Naive B cell (primary cell): Measurements from ENCODE around the gene SRD5A3. TPM values are rescaled to one million over a fixed set of nuclear protein-coding genes. Genes with fewer than 3 reads are reported as not detected.
"Not testable (repeated sequence)": the region's sequence is repeated elsewhere in the genome, so short reads cannot be mapped to it uniquely, and the experiment has no call there.

Experiments
- ATAC-seq, 2 donors: fragments of 150-1000 bp; cut with Tn5 transposase; 2 replicates each; pipeline ENCODE4 v1.10.0; 2021; ENCODE audit warnings: low read depth in 2 of 2, mild to moderate bottlenecking in 2 of 2, moderate library complexity in 2 of 2
- DNase-seq: peaks from one replicate; pipeline ENCODE4 v3.0.0; 2022
- H3K27ac Mint-ChIP-seq, 6 donors: one replicate each; pipeline ENCODE4 v1.8.0; 2020 to 2022; ENCODE audit warnings: mild to moderate bottlenecking in 6 of 6, mixed read lengths in 6 of 6, moderate library complexity in 5 of 6, inconsistent platforms in 2 of 6
- H3K27me3 Mint-ChIP-seq, 3 donors: one replicate each; pipeline ENCODE4 v1.8.0; 2021 to 2022; ENCODE audit warnings: mixed read lengths in 3 of 3, mild to moderate bottlenecking in 1 of 3
- H3K36me3 Mint-ChIP-seq, 2 donors: one replicate each; pipeline ENCODE4 v1.8.0; 2020 to 2022; ENCODE audit warnings: mixed read lengths in 2 of 2, inconsistent platforms in 1 of 2, mild to moderate bottlenecking in 1 of 2
- H3K4me1 Mint-ChIP-seq, 3 donors: one replicate each; pipeline ENCODE4 v1.8.0; 2020 to 2022; ENCODE audit warnings: mixed read lengths in 3 of 3, inconsistent platforms in 1 of 3, mild to moderate bottlenecking in 1 of 3, moderate library complexity in 1 of 3
- H3K4me3 Mint-ChIP-seq, 8 donors: one replicate each; pipeline ENCODE4 v1.8.0; 2020 to 2022; ENCODE audit warnings: mild to moderate bottlenecking in 8 of 8, mixed read lengths in 8 of 8, moderate library complexity in 8 of 8, inconsistent platforms in 2 of 8
- H3K9me3 Mint-ChIP-seq, 7 donors: one replicate each; pipeline ENCODE4 v1.8.0; 2020 to 2022; ENCODE audit warnings: mixed read lengths in 7 of 7, mild to moderate bottlenecking in 5 of 7, inconsistent platforms in 2 of 7, moderate library complexity in 1 of 7
- polyA plus RNA-seq, 6 donors: library from polyadenylated mRNA; unstranded; fragments of 300-500 nt; fragmentation: Illumina TruSeq; gene quantifications; one replicate each; pipeline ENCODE4 v1.2.3, GENCODE V29; 2021; ENCODE audit warnings: low read depth in 6 of 6

SRD5A3 gene
- polyA plus RNA-seq, 6 donors from 2014 or later: 3.9 to 9.6 (median 5.5) TPM

DNA sequence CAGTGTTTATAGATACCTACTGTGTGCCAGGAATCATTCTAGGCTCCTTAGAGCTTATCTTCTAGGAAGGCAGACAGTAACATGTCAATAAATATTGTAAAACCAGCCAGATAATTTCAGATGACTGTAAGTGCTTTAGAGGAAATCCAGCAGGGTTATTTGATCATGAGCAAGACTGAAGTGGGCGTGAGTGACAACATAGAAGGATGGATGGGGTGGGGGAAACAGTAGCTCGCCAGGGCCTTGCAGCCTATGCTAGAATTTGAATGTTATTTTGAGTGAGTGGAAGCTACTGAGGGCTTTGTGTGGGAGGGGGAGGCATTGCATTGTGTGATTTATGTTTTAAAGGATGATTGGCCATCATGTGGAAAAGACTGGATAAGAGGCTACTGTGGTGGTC is 6.7 kb downstream of the SRD5A3 start:
- Mint-ChIP-seq H3K36me3 (peaks cover 0 to 10% of the 10 kb centered on the region in 2 donors), H3K4me3 (no peak overlapping the region), H3K4me1 (no peaks in the 10 kb centered on the region), H3K9me3 (peaks cover 0 to 5% (median 0%) of the 10 kb centered on the region in 7 donors), H3K27ac (no peak overlapping the region), H3K27me3 (no peaks in the 10 kb centered on the region)
- ATAC-seq (no peak), DNase-seq (no peak)

DNA sequence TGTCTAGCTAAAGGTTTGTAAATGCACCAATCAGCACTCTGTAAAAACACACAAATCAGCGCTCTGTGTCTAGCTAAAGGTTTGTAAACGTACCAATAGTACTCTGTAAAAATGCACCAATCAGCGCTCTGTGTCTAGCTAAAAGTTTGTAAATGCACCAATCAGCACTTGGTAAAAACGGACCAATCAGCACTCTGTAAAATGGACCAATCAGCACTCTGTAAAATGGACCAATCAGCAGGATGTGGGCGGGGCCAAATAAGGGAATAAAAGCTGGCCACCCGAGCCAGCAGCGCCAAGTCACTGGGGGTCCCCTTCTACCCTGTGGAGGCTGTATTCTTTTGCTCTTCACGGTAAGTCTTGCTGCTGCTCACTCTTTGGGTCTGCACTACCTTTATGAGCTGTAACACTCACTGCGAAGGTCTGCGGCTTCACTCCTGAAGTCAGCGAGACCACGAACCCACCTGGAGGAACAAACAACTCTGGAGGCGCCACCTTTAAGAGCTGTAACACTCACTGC is 7.2 kb downstream of the SRD5A3 start:
- ATAC-seq, H3K27me3 Mint-ChIP-seq, H3K36me3 Mint-ChIP-seq, DNase-seq, H3K4me1 Mint-ChIP-seq, H3K27ac Mint-ChIP-seq, H3K4me3 Mint-ChIP-seq, H3K9me3 Mint-ChIP-seq: not testable (repeated sequence)

DNA sequence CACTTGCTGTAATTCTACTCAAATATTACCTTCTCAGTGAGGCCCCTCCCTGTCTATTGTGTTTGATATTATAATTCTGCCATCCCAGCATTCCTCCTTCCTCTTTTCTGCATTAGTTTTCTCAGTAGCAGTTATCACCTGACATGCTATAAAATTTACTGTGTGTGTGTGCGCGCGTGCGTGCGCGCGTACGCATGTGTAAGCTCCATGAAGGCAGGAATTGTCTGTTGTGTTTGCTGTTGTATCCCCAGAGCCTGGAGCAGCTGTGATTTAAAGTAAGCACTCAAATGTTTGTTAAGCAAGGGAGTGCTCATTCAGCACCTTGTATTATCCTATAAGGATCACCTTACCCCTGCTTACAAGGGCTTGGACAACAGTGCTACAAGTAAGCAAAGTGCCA is 8.6 kb downstream of the SRD5A3 start:
- peak overlapping the region in 1 of 6 donors; percentile 64 for H3K27ac Mint-ChIP-seq
- ATAC-seq: no peak
- peaks cover 0 to 10% of the 10 kb centered on the region in 2 donors for H3K36me3 Mint-ChIP-seq
- no peak overlapping the region for H3K4me3 Mint-ChIP-seq
- H3K27me3 Mint-ChIP-seq: no peaks in the 10 kb centered on the region
- DNase-seq: no peak
- H3K9me3 Mint-ChIP-seq: peaks cover 0 to 5% (median 0%) of the 10 kb centered on the region in 7 donors
- peaks cover 0 to 13% (median 10%) of the 10 kb centered on the region in 3 donors for H3K4me1 Mint-ChIP-seq

DNA sequence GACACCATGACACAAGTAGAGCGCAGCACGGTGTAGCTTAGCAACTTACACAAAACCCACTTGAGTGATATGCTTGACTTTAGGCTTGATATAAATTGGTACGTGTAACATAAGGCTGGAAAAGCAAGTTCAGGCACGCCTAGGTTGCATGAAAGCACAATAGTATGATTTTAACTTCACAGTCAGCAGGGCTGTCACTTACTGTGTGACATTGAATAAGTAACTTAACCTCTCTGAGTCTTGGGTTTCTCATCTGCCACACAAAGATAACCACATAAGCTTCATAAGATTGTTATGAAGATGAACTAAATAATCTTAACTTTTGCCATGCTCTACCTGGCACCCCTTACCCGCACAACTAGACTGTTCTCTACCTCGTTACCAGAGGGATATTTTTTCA is 9.5 kb downstream of the SRD5A3 start:
- peaks cover 0 to 10% of the 10 kb centered on the region in 2 donors for H3K36me3 Mint-ChIP-seq
- H3K4me1 Mint-ChIP-seq: peaks cover 0 to 13% (median 10%) of the 10 kb centered on the region in 3 donors
- peaks cover 0 to 5% (median 0%) of the 10 kb centered on the region in 7 donors for H3K9me3 Mint-ChIP-seq
- H3K27me3 Mint-ChIP-seq: no peaks in the 10 kb centered on the region
- ATAC-seq (no peak), DNase-seq (no peak)
- H3K27ac Mint-ChIP-seq: no peak overlapping the region
- H3K4me3 Mint-ChIP-seq: no peak overlapping the region

DNA sequence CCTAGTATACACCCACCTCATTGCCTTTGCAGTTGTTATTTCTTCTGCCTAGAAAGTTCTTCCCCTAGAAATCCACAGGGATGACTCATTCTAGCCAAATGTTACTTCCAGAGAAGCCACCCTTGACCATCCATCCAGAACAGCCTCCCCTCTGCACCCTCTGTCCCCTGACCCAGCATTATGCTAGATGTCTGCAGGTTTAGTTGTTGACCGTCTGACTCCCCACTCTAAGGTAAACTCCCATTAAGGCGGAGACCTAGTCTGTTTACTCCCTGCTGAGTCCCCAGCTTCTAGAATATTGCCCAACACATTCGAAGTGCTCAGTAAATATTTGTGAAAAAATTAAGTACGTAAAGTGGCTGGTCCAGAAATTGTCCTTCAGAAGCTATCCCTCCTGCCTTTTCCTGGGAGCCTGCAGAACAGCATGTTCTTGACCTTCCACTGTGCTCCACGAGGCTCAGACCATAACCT is 11.0 kb downstream of the SRD5A3 start:
- no peak overlapping the region for H3K4me3 Mint-ChIP-seq
- peaks cover 0 to 13% (median 10%) of the 10 kb centered on the region in 3 donors for H3K4me1 Mint-ChIP-seq
- H3K27me3 Mint-ChIP-seq: no peaks in the 10 kb centered on the region
- H3K27ac Mint-ChIP-seq: no peak overlapping the region
- ATAC-seq (no peak), DNase-seq (no peak)
- H3K9me3 Mint-ChIP-seq: peaks cover 0 to 5% (median 0%) of the 10 kb centered on the region in 7 donors
- H3K36me3 Mint-ChIP-seq: peaks cover 0 to 10% of the 10 kb centered on the region in 2 donors

DNA sequence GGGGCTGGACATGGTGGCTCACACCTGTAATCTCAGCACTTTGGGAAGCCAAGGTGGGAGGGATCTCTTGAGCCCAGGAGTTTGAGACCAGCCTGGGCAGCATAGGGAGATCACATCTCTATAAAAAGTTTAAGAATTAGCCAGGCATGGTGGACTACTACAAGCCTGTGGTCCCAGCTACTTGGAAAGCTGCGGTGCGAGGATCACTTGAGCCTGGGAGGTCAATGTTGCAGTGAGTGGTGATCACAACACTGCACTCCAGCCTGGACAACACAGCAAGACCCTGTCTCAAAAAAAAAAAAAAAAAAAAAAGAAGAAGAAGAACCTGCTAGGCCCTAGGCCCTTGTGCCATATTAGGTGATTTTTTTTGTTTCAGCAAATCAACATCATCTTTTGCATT is 12.2 kb downstream of the SRD5A3 start:
- Mint-ChIP-seq H3K4me3 (no peak overlapping the region), H3K36me3 (no peaks in the 10 kb centered on the region), H3K27me3 (no peaks in the 10 kb centered on the region), H3K9me3 (peaks cover 0 to 2% (median 0%) of the 10 kb centered on the region in 7 donors), H3K27ac (no peak overlapping the region), H3K4me1 (peaks cover 0 to 13% (median 10%) of the 10 kb centered on the region in 3 donors)
- DNase-seq: no peak
- no peak for ATAC-seq

DNA sequence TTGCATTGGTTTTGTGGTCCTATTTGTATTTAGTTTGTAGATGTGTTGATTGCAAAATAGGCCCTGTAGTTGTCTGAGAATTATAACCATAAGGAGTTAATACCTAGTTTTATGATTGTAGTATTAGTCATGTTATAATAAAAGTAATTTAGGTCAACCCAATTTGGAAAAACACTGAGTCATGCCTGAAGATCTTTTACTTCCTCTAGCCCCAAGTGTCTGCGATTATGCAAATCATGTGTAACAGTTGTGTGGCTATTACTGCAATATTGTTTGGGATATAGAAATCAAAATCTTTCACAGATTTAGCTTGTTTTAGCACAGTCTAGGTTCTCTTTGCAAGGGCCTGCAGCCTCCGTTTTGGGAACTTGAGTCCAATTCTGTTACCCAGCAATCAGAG is 12.6 kb downstream of the SRD5A3 start:
- H3K27me3 Mint-ChIP-seq: no peaks in the 10 kb centered on the region
- peaks cover 0 to 13% (median 10%) of the 10 kb centered on the region in 3 donors for H3K4me1 Mint-ChIP-seq
- ATAC-seq: peak; percentile 23 to 40
- H3K4me3 Mint-ChIP-seq: no peak overlapping the region
- H3K27ac Mint-ChIP-seq: no peak overlapping the region
- no peaks in the 10 kb centered on the region for H3K36me3 Mint-ChIP-seq
- DNase-seq: no peak
- no peaks in the 10 kb centered on the region for H3K9me3 Mint-ChIP-seq

DNA sequence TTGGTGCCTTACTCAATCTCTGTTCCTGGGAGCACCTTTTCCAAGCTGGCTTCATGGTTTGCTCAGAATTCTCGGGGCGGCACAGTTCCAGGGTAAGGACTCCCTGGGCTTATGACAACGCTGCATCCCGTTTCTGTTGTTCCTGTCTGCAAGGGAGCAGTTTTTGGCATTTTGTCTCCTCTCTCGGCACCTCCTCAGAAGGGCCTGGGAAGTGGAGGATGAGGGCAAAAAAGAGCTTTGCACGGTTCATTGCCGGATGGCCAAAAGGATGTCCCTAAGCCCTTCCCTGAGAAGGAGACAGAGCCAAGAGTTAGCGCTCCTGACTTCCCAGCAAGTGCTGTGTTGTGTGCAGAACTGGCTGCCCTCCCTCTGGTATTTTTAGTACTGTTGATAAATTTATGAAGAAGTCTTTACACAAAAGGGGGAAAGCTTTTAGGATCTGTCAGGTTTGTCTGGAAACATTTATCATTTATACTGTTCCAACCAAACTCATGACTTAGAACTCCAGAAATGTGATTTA is 13.4 kb downstream of the SRD5A3 start:
- H3K27ac Mint-ChIP-seq: no peak overlapping the region
- DNase-seq (no peak), ATAC-seq (no peak)
- no peak overlapping the region for H3K4me3 Mint-ChIP-seq
- H3K4me1 Mint-ChIP-seq: peaks cover 0 to 13% (median 10%) of the 10 kb centered on the region in 3 donors
- no peaks in the 10 kb centered on the region for H3K9me3 Mint-ChIP-seq
- H3K27me3 Mint-ChIP-seq: no peaks in the 10 kb centered on the region
- no peaks in the 10 kb centered on the region for H3K36me3 Mint-ChIP-seq

DNA sequence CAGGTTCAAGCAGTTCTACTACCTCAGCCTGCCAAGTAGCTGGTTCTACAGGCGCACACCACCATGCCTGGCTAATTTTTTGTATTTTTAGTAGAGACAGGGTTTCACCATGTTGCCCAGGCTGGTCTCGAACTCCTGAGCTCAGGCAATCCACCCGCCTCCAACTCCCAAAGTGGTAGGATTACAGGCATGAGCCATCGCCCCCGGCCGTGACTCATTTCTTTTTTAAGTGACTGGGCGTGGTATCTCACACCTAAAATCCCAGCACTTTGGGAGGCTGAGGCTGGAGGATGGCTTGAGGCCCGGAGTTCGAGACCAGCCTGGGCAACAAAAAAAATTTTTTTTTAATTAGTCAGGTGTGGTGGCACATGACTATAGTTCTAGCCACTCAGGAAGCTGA is 16.9 kb downstream of the SRD5A3 start:
- not testable (repeated sequence) for H3K27ac Mint-ChIP-seq, H3K27me3 Mint-ChIP-seq, H3K36me3 Mint-ChIP-seq

DNA sequence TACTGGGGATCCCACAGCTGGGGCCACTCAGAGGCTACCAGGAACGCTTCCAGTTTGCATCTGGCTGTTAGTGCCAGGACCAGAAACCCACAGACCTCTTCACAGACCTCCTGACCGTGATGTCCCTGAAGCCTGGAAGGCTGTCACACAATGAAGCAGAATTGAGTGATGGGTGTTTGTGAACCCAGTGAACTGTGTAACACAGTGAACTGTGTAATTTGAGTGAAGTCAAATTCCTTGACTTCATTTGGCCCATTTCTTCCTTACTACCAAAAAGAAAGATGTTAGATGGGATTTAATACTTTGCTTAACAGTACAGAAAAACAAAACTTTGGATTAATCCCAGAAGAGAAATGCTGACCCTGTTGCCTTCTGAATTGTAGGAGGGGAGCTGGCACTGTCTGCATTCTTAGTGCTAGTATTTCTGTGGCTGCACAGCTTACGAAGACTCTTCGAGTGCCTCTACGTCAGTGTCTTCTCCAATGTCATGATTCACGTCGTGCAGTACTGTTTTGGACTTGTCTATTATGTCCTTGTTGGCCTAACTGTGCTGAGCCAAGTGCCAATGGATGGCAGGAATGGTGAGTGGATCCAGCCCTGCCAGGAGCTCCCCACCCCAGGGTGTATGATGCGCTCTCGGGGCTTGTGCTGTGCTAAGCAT is 17.8 kb downstream of the SRD5A3 start:
- Mint-ChIP-seq H3K27ac (no peak overlapping the region), H3K4me1 (peaks cover 0 to 7% (median 6%) of the 10 kb centered on the region in 3 donors), H3K36me3 (peaks cover 0 to 4% of the 10 kb centered on the region in 2 donors), H3K27me3 (no peaks in the 10 kb centered on the region), H3K9me3 (no peaks in the 10 kb centered on the region), H3K4me3 (no peak overlapping the region)
- DNase-seq: no peak
- no peak for ATAC-seq

More for the DNA sequence above, 16.9 kb downstream of the SRD5A3 start:
- not testable (repeated sequence) for H3K9me3 Mint-ChIP-seq, DNase-seq, H3K4me3 Mint-ChIP-seq, ATAC-seq
- H3K4me1 Mint-ChIP-seq: peaks cover 0 to 13% (median 10%) of the 10 kb centered on the region in 3 donors

DNA sequence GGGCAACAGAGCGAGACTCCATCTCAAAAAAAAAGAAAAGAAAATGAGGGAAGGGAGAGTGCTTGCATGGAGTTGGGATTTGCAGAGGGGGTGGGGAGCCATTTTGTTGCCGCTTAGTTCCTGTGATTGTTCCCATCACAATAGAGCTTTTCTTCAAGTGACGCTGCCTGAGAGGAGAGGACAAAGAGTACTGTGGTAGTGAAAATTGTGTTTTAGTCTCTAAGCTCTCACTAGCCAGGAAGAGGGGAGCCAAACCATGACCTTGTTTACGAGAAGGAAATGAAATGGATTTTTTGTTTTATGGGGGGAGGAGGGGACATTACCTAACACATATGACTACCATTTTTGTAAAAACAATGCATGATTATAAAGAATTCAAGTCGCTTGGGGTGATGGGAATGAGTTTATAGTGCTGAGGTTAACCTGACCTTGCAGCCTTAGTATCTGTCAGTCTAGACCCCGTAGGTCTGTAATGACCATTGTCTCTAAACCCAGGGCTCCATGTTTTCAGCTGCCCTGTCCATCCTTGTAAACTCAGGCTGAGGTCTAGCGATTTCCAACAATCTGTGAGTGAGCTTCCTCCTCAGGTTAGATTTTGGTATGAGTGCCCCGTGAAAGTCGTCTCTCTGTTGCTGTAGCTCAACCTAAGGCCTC is 18.8 kb downstream of the SRD5A3 start:
- DNase-seq (no peak), ATAC-seq (no peak)
- H3K27me3 Mint-ChIP-seq: no peaks in the 10 kb centered on the region
- no peaks in the 10 kb centered on the region for H3K4me1 Mint-ChIP-seq
- H3K4me3 Mint-ChIP-seq: no peak overlapping the region
- peaks cover 0 to 4% of the 10 kb centered on the region in 2 donors for H3K36me3 Mint-ChIP-seq
- no peak overlapping the region for H3K27ac Mint-ChIP-seq
- H3K9me3 Mint-ChIP-seq: no peaks in the 10 kb centered on the region

DNA sequence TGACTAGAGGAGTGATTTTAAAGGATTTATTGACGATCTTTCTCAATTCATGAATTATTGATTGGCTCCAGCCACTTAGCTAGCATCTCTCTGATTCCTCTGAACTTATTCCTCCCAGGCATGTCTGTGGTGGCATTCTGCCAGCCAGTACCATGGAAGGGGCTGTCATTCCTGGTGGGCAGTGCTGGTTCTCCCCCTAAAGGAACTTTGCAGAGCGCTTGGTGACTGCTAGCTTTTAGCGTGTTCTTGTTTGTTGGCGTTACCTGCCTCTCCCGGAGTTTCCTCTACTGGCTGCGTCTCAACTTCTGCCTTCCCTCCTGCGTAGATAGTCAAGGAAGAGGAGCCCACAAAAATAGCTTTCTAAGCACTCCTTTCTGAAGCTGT is 19.3 kb downstream of the SRD5A3 start:
- no peak overlapping the region for H3K27ac Mint-ChIP-seq
- ATAC-seq (no peak), DNase-seq (no peak)
- peaks cover 0 to 4% of the 10 kb centered on the region in 2 donors for H3K36me3 Mint-ChIP-seq
- no peaks in the 10 kb centered on the region for H3K9me3 Mint-ChIP-seq
- H3K4me3 Mint-ChIP-seq: no peak overlapping the region
- no peaks in the 10 kb centered on the region for H3K27me3 Mint-ChIP-seq
- no peaks in the 10 kb centered on the region for H3K4me1 Mint-ChIP-seq

DNA sequence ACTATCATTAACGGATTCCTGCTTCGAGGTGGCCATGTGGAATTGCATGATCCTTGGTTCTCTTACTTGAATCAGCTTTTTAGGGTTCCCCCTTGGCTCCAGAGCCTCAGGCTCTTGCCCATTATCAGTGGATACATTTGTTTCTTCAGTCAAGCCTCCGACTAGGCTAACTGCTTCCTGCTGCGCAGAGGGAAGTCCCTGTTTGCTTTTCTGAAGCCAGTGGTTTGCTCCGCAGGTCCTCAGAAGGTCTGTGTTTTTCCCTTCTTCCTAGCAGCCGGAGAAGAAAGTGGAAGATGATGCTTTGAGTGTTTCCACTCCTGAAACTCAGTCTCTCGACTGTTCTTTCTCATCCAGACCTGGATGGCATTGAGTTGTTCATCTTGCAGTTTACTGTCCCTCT is 20.6 kb downstream of the SRD5A3 start:
- H3K9me3 Mint-ChIP-seq: no peaks in the 10 kb centered on the region
- no peaks in the 10 kb centered on the region for H3K4me1 Mint-ChIP-seq
- no peak overlapping the region for H3K4me3 Mint-ChIP-seq
- ATAC-seq (no peak), DNase-seq (no peak)
- H3K27me3 Mint-ChIP-seq: no peaks in the 10 kb centered on the region
- H3K36me3 Mint-ChIP-seq: peaks cover 0 to 4% of the 10 kb centered on the region in 2 donors
- no peak overlapping the region for H3K27ac Mint-ChIP-seq
